ENCODE results near the gene ATP11A.

DNA sequence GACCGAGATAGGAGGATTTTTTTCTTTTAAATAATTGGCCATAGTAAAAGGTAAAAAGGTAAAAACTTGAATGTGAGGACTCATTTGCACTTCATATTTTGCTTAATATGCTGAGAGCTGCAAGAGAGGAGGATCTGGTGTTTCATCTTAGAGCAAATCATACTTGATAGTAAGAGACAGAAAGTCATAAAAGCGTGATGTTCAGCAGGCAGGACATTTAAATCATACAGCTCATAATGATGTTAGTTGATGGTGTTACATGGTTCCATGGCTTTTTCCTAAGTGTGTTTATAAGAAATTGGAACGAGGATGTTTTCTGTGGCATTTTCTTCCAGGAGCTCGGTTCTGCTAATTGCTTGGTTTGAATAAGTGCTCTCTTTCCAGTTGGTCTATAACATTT, 16.3 kb downstream of the ATP11A start:
- TF ChIP-seq POLR2A (IDR thresholded peaks at IDR 0.05) = no peak
- TF ChIP-seq POLR2AphosphoS5 (IDR thresholded peaks at IDR 0.05) = no peak
- TF ChIP-seq, protein P1, sequence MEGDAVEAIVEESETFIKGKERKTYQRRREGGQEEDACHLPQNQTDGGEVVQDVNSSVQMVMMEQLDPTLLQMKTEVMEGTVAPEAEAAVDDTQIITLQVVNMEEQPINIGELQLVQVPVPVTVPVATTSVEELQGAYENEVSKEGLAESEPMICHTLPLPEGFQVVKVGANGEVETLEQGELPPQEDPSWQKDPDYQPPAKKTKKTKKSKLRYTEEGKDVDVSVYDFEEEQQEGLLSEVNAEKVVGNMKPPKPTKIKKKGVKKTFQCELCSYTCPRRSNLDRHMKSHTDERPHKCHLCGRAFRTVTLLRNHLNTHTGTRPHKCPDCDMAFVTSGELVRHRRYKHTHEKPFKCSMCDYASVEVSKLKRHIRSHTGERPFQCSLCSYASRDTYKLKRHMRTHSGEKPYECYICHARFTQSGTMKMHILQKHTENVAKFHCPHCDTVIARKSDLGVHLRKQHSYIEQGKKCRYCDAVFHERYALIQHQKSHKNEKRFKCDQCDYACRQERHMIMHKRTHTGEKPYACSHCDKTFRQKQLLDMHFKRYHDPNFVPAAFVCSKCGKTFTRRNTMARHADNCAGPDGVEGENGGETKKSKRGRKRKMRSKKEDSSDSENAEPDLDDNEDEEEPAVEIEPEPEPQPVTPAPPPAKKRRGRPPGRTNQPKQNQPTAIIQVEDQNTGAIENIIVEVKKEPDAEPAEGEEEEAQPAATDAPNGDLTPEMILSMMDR (IDR thresholded peaks at IDR 0.05 in 8 of 11, conservative IDR thresholded peaks at IDR 0.05 in 3 of 11) = no peak
